Measurements from ENCODE around the gene NIT1. TPM values are rescaled to one million over a fixed set of nuclear protein-coding genes. Genes with fewer than 3 reads are reported as not detected.

The NIT1 gene
- total RNA-seq, 1 experiment from 2014 or later: 47.2 TPM

GRCh38 chr1:161072751-161073449 is 45.0 kb upstream of the NIT1 start:
- Mint-ChIP-seq H3K27ac (no peak overlapping the region), H3K36me3 (no peaks in the 10 kb centered on the region), H3K4me3 (no peak overlapping the region), H3K27me3 (ENCODE audit: low read depth) (no peaks in the 10 kb centered on the region), H3K9me3 (no peaks in the 10 kb centered on the region), H3K4me1 (peaks cover 21% of the 10 kb centered on the region)
- no peak for ATAC-seq
- TF ChIP-seq AFF4 (CRISPR knock-in tag; IDR thresholded peaks at IDR 0.05; ENCODE audit: borderline replicate concordance) (no peak), AR (CRISPR knock-in tag; IDR thresholded peaks at IDR 0.05) (no peak), SOX15 (CRISPR knock-in tag; IDR thresholded peaks at IDR 0.05) (no peak), CBFB (CRISPR knock-in tag; IDR thresholded peaks at IDR 0.05; ENCODE audit: low read depth) (no peak), ZNF532 (CRISPR knock-in tag; IDR thresholded peaks at IDR 0.05; ENCODE audit: borderline replicate concordance) (no peak), JAZF1 (CRISPR knock-in tag; IDR thresholded peaks at IDR 0.05) (no peak)
- CTCF ChIA-PET: interaction anchor here (0.5 to 4.1 kb wide), 7 partner anchors 11 to 475 kb away, joined by 5 to 109 read pairs (median 6); partner anchors contain the start of genes KLHDC9 and NECTIN4
- no peak for DNase-seq (ENCODE audit: low spot score)
- POLR2A ChIA-PET: no interaction called here

GRCh38 chr1:161073474-161074121 is 44.3 kb upstream of the NIT1 start:
- Mint-ChIP-seq H3K36me3 (no peaks in the 10 kb centered on the region), H3K9me3 (no peaks in the 10 kb centered on the region), H3K27me3 (ENCODE audit: low read depth) (no peaks in the 10 kb centered on the region), H3K27ac (no peak overlapping the region; the same call in 1 of the 2 replicates), H3K4me1 (peaks cover 15% of the 10 kb centered on the region), H3K4me3 (no peak overlapping the region)
- DNase-seq (ENCODE audit: low spot score): no peak
- ChIA-PET POLR2A (no interaction called here), CTCF (interaction anchor here (0.6 to 0.9 kb wide), 3 partner anchors 16 to 119 kb away, joined by 3 to 5 read pairs (median 3); partner anchors contain the start of genes ITLN2 and NECTIN4)
- peak; percentile 47 for ATAC-seq
- no peak for TF ChIP-seq SOX15 (CRISPR knock-in tag; IDR thresholded peaks at IDR 0.05)
- no peak for TF ChIP-seq RELA (CRISPR knock-in tag; IDR thresholded peaks at IDR 0.05; ENCODE audit: borderline replicate concordance)
- TF ChIP-seq TCF7 (CRISPR knock-in tag; IDR thresholded peaks at IDR 0.05; ENCODE audit: low read depth): no peak

Measured in WTC11 (cell line).